ENCODE data around the gene PINK1.
A peak's percentile ranks its signal among the peaks of the same experiment; 100 is the strongest.

PINK1 gene

GRCh38 chr1:20698195-20698910, 65.1 kb downstream of the PINK1 start:
- H2AK5ac ChIP-seq (ENCODE audit: low read depth, low read length), result peak overlapping the region; percentile 88
- DNase-seq (ENCODE audit: low spot score), result no peak
- no CpG with 5 or more reads among the region's 18 CpGs for WGBS, 2 donors (ENCODE audit: extremely low coverage in 2 of 2, insufficient read length in 2 of 2, insufficient replicate concordance in 1 of 2)

GRCh38 chr1:20699558-20699957, 66.3 kb downstream of the PINK1 start:
- Histone ChIP-seq H3K14ac (ENCODE audit: low read length) (no peak overlapping the region), H3K9ac (ENCODE audit: low read depth, low read length, poor library complexity) (peak overlapping the region; percentile 17), H4K8ac (ENCODE audit: low read depth, low read length) (no peak overlapping the region), H2BK15ac (ENCODE audit: low read length) (no peak overlapping the region), H3K79me1 (ENCODE audit: low read depth, low read length) (no peaks in the 10 kb centered on the region), H4K91ac (ENCODE audit: low read depth, low read length, poor library complexity) (no peak overlapping the region), H3K4me2 (ENCODE audit: insufficient read depth, low read length, poor library complexity, severe bottlenecking) (no peak overlapping the region), H3K27ac (replicated peaks; ENCODE audit: low read length) (no peak overlapping the region), H3K4me3 (ENCODE audit: low read length in 2 of 2) (peak overlapping the region in 1 of 2 donors; percentile 36), H2BK5ac (ENCODE audit: low read length) (peak overlapping the region; percentile 45), H3K4ac (ENCODE audit: low read length) (peak overlapping the region; percentile 79), H2BK120ac (ENCODE audit: low read depth, low read length) (no peak overlapping the region), H3K18ac (ENCODE audit: low read length) (peak overlapping the region; percentile 51), H3K9me3 (replicated peaks in 1 of 2; ENCODE audit: control insufficient read depth in 2 of 2, insufficient read depth in 1 of 2, low read depth in 1 of 2, low read length in 2 of 2) (no peaks in the 10 kb centered on the region), H3K27me3 (ENCODE audit: control insufficient read depth in 3 of 3, insufficient read depth in 3 of 3, low read depth in 1 of 3, low read length in 3 of 3) (no peaks in the 10 kb centered on the region), H3K23ac (ENCODE audit: low read depth, low read length, poor library complexity) (no peak overlapping the region), H3K36me3 (replicated peaks in 1 of 2; ENCODE audit: control insufficient read depth in 2 of 2, insufficient read depth in 2 of 2, low read length in 2 of 2) (no peaks in the 10 kb centered on the region), H3K4me1 (ENCODE audit: control insufficient read depth in 2 of 2, insufficient read depth in 1 of 2, low read depth in 1 of 2, low read length in 2 of 2) (peaks cover 8 to 9% of the 10 kb centered on the region in 2 donors), H2AFZ (ENCODE audit: low read length) (no peak overlapping the region), H2BK12ac (ENCODE audit: low read length) (peak overlapping the region; percentile 67), H2AK5ac (ENCODE audit: low read depth, low read length) (no peak overlapping the region)
- no peak for DNase-seq (ENCODE audit: low spot score)
- WGBS, 2 donors (ENCODE audit: extremely low coverage in 2 of 2, insufficient read length in 2 of 2, insufficient replicate concordance in 1 of 2), result no CpG with 5 or more reads among the region's 9 CpGs

More at GRCh38 chr1:20698195-20698910, 65.1 kb downstream of the PINK1 start:
- Histone ChIP-seq H3K36me3 (replicated peaks in 1 of 2; ENCODE audit: control insufficient read depth in 2 of 2, insufficient read depth in 2 of 2, low read length in 2 of 2) (no peaks in the 10 kb centered on the region), H2BK120ac (ENCODE audit: low read depth, low read length) (no peak overlapping the region), H3K4me2 (ENCODE audit: insufficient read depth, low read length, poor library complexity, severe bottlenecking) (no peak overlapping the region), H3K4me1 (ENCODE audit: control insufficient read depth in 2 of 2, insufficient read depth in 1 of 2, low read depth in 1 of 2, low read length in 2 of 2) (peaks cover 9 to 11% of the 10 kb centered on the region in 2 donors), H3K27ac (replicated peaks; ENCODE audit: low read length) (no peak overlapping the region), H2BK5ac (ENCODE audit: low read length) (no peak overlapping the region), H4K8ac (ENCODE audit: low read depth, low read length) (no peak overlapping the region), H3K9ac (ENCODE audit: low read depth, low read length, poor library complexity) (no peak overlapping the region), H2AFZ (ENCODE audit: low read length) (no peak overlapping the region), H3K9me3 (replicated peaks in 1 of 2; ENCODE audit: control insufficient read depth in 2 of 2, insufficient read depth in 1 of 2, low read depth in 1 of 2, low read length in 2 of 2) (no peaks in the 10 kb centered on the region), H4K91ac (ENCODE audit: low read depth, low read length, poor library complexity) (no peak overlapping the region), H3K14ac (ENCODE audit: low read length) (no peak overlapping the region), H3K4ac (ENCODE audit: low read length) (no peak overlapping the region), H3K79me1 (ENCODE audit: low read depth, low read length) (no peaks in the 10 kb centered on the region), H2BK15ac (ENCODE audit: low read length) (no peak overlapping the region), H3K4me3 (ENCODE audit: low read length in 2 of 2) (peak overlapping the region in 1 of 2 donors; percentile 42), H3K27me3 (ENCODE audit: control insufficient read depth in 3 of 3, insufficient read depth in 3 of 3, low read depth in 1 of 3, low read length in 3 of 3) (no peaks in the 10 kb centered on the region), H3K23ac (ENCODE audit: low read depth, low read length, poor library complexity) (peak overlapping the region; percentile 4), H3K18ac (ENCODE audit: low read length) (no peak overlapping the region), H2BK12ac (ENCODE audit: low read length) (no peak overlapping the region)

- no peaks in the 10 kb centered on the region for H3K27me3 ChIP-seq (ENCODE audit: control insufficient read depth in 3 of 3, insufficient read depth in 3 of 3, low read depth in 1 of 3, low read length in 3 of 3)
- H3K4me2 ChIP-seq (ENCODE audit: insufficient read depth, low read length, poor library complexity, severe bottlenecking), result no peak overlapping the region
- H3K4ac ChIP-seq (ENCODE audit: low read length), result no peak overlapping the region
- no peaks in the 10 kb centered on the region for H3K36me3 ChIP-seq (replicated peaks in 1 of 2; ENCODE audit: control insufficient read depth in 2 of 2, insufficient read depth in 2 of 2, low read length in 2 of 2)
- H2BK120ac ChIP-seq (ENCODE audit: low read depth, low read length), result no peak overlapping the region
- no peaks in the 10 kb centered on the region for H3K79me1 ChIP-seq (ENCODE audit: low read depth, low read length)
- no peak overlapping the region for H2BK15ac ChIP-seq (ENCODE audit: low read length)
- no peak overlapping the region for H3K23ac ChIP-seq (ENCODE audit: low read depth, low read length, poor library complexity)
- no peak overlapping the region for H4K8ac ChIP-seq (ENCODE audit: low read depth, low read length)
- DNase-seq (ENCODE audit: low spot score), result no peak
- H3K9me3 ChIP-seq (replicated peaks in 1 of 2; ENCODE audit: control insufficient read depth in 2 of 2, insufficient read depth in 1 of 2, low read depth in 1 of 2, low read length in 2 of 2), result no peaks in the 10 kb centered on the region
- no peak overlapping the region for H3K18ac ChIP-seq (ENCODE audit: low read length)
- no peak overlapping the region for H2AFZ ChIP-seq (ENCODE audit: low read length)
- H3K4me3 ChIP-seq (ENCODE audit: low read length in 2 of 2), result no peak overlapping the region
- H3K27ac ChIP-seq (replicated peaks; ENCODE audit: low read length), result no peak overlapping the region
- no peak overlapping the region for H2AK5ac ChIP-seq (ENCODE audit: low read depth, low read length)
- WGBS, 2 donors (ENCODE audit: extremely low coverage in 2 of 2, insufficient read length in 2 of 2, insufficient replicate concordance in 1 of 2), result no CpG with 5 or more reads among the region's 17 CpGs
- no peak overlapping the region for H4K91ac ChIP-seq (ENCODE audit: low read depth, low read length, poor library complexity)
- no peak overlapping the region for H3K14ac ChIP-seq (ENCODE audit: low read length)
- no peak overlapping the region for H2BK12ac ChIP-seq (ENCODE audit: low read length)
- no peak overlapping the region for H3K9ac ChIP-seq (ENCODE audit: low read depth, low read length, poor library complexity)
- H3K4me1 ChIP-seq (ENCODE audit: control insufficient read depth in 2 of 2, insufficient read depth in 1 of 2, low read depth in 1 of 2, low read length in 2 of 2), result peaks cover 9 to 14% of the 10 kb centered on the region in 2 donors
- no peak overlapping the region for H2BK5ac ChIP-seq (ENCODE audit: low read length)
Observed at GRCh38 chr1:20700636-20701215, 67.5 kb downstream of the PINK1 start.
